Neural progenitor cell (in vitro differentiated cells): ENCODE results near the gene ZNF324. TPM values are rescaled to one million over a fixed set of nuclear protein-coding genes. Genes with fewer than 3 reads are reported as not detected.

ENCODE experiments used
- DNase-seq: peaks from one replicate; pipeline ENCODE4 v3.0.0-alpha.2; 2016; ENCODE audit warnings: low spot score
- H2AFZ ChIP-seq: fragments of 200-600 bp; sonication (generic); replicated peaks from 2 replicates; pipeline ENCODE4 v1.6.1; 2016; ENCODE audit warnings: antibody characterized with exemption
- H3F3A ChIP-seq: fragments of 200-600 bp; sonication (generic); 2 replicates; pipeline ENCODE4 v1.6.1; 2016; ENCODE audit warnings: antibody characterized with exemption, low read depth
- H3K27ac ChIP-seq: fragments of 200-600 bp; sonication (generic); 2 replicates; pipeline ENCODE4 v1.5.1; 2016; ENCODE audit warnings: mild to moderate bottlenecking
- H3K27me3 ChIP-seq: fragments of 200-600 bp; sonication (generic); 2 replicates; pipeline ENCODE4 v1.6.1; 2016; ENCODE audit warnings: mild to moderate bottlenecking, moderate library complexity
- H3K36me3 ChIP-seq: fragments of 200-600 bp; sonication (generic); 2 replicates; pipeline ENCODE4 v1.5.1; 2016
- H3K4me1 ChIP-seq: fragments of 200-600 bp; sonication (generic); 2 replicates; pipeline ENCODE4 v1.6.1; 2016; ENCODE audit warnings: mixed run types
- H3K4me2 ChIP-seq: fragments of 200-600 bp; sonication (generic); 2 replicates; pipeline ENCODE4 v1.6.1; 2016
- H3K4me3 ChIP-seq: fragments of 200-600 bp; sonication (generic); 2 replicates; pipeline ENCODE4 v1.5.1; 2016
- H3K79me2 ChIP-seq: fragments of 200-600 bp; sonication (generic); 2 replicates; pipeline ENCODE4 v1.6.1; 2016; ENCODE audit warnings: low read depth
- H3K9ac ChIP-seq: fragments of 200-600 bp; sonication (generic); 2 replicates; pipeline ENCODE4 v1.6.1; 2016
- H3K9me3 ChIP-seq: fragments of 200-600 bp; sonication (generic); 2 replicates; pipeline ENCODE4 v1.5.1; 2016; ENCODE audit warnings: low read depth
- H4K20me1 ChIP-seq: fragments of 200-600 bp; sonication (generic); 2 replicates; pipeline ENCODE4 v1.6.1; 2016; ENCODE audit warnings: low read depth
- H3K27ac Mint-ChIP-seq: 3 replicates; pipeline ENCODE4 v1.8.0; 2021; ENCODE audit warnings: mixed read lengths
- H3K27me3 Mint-ChIP-seq: 2 replicates; pipeline ENCODE4 v1.8.0; 2022; ENCODE audit warnings: low read depth, mild to moderate bottlenecking, inconsistent platforms, moderate library complexity, mixed read lengths; ENCODE audit not compliant: insufficient read depth
- H3K36me3 Mint-ChIP-seq: 3 replicates; pipeline ENCODE4 v1.8.0; 2021; ENCODE audit warnings: mixed read lengths
- H3K4me1 Mint-ChIP-seq: 3 replicates; pipeline ENCODE4 v1.8.0; 2021; ENCODE audit warnings: mixed read lengths
- H3K4me3 Mint-ChIP-seq: 3 replicates; pipeline ENCODE4 v1.8.0; 2021; ENCODE audit warnings: mild to moderate bottlenecking, moderate library complexity, mixed read lengths
- H3K9me3 Mint-ChIP-seq: 3 replicates; pipeline ENCODE4 v1.8.0; 2020; ENCODE audit warnings: mixed read lengths
- CTCF ChIP-seq: fragments of 200-600 bp; sonication (generic); IDR thresholded peaks from 2 replicates; pipeline ENCODE4 v1.5.1; 2017; ENCODE audit warnings: antibody characterized with exemption, mild to moderate bottlenecking
- EZH2 ChIP-seq: fragments of 200-600 bp; sonication (generic); IDR thresholded peaks from 2 replicates; pipeline ENCODE4 v1.6.1; 2017; ENCODE audit warnings: antibody characterized with exemption, mild to moderate bottlenecking, moderate library complexity
- EZH2phosphoT487 ChIP-seq: fragments of 200-600 bp; sonication (generic); IDR thresholded peaks from 2 replicates; pipeline ENCODE4 v1.6.1; 2017; ENCODE audit warnings: antibody characterized with exemption
- total RNA-seq: library from RNA; depleted of rRNA; stranded (reverse); fragments of >200 nt; gene quantifications from 2 replicates; pipeline ENCODE4 v1.2.3, GENCODE V29; 2015; ENCODE audit warnings: low replicate concordance

ZNF324 gene
- total RNA-seq, 1 donor from 2014 or later, result 4.2 TPM

DNA sequence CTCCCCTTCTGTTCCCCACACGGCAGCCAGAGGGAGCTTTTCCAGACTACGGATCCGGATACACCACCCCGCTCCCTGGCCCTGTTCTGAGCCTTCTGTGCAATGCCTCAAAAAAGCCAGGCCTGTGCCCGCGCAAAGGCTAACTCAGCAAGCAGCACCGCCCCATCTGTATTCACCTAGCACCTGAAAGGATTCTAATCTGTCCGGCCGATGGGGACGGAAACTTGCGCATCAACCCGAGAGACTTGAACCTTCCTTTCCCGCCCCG, 52.1 kb downstream of the ZNF324 start:
- peak overlapping the region; percentile 94 for H3K4me3 Mint-ChIP-seq
- H3K36me3 ChIP-seq, result no peaks in the 10 kb centered on the region
- H3K79me2 ChIP-seq, result peaks cover 49% of the 10 kb centered on the region
- DNase-seq, result peak; percentile 89
- H3K4me1 ChIP-seq, result peaks cover 16% of the 10 kb centered on the region
- peaks cover 60% of the 10 kb centered on the region for H3F3A ChIP-seq
- H3K4me1 Mint-ChIP-seq, result peaks cover 33% of the 10 kb centered on the region
- TF ChIP-seq CTCF (peak; percentile 55), EZH2phosphoT487 (no peak)
- H3K27me3 Mint-ChIP-seq, result peaks cover 12% of the 10 kb centered on the region
- peak overlapping the region; percentile 20 for H2AFZ ChIP-seq
- H3K27ac ChIP-seq, result peak overlapping the region; percentile 69
- H3K9me3 ChIP-seq, result no peaks in the 10 kb centered on the region
- no peaks in the 10 kb centered on the region for H3K9me3 Mint-ChIP-seq
- no peaks in the 10 kb centered on the region for H3K27me3 ChIP-seq
- peak overlapping the region; percentile 99 for H3K27ac Mint-ChIP-seq
- H3K4me3 ChIP-seq, result peak overlapping the region; percentile 54
- peak overlapping the region; percentile 56 for H3K9ac ChIP-seq
- peaks cover 4% of the 10 kb centered on the region for H4K20me1 ChIP-seq
- H3K36me3 Mint-ChIP-seq, result peaks cover 13% of the 10 kb centered on the region
- H3K4me2 ChIP-seq, result peak overlapping the region; percentile 87

- Histone ChIP-seq H3K9me3 (no peaks in the 10 kb centered on the region), H2AFZ (peak within 1 kb of the TSS; percentile 20), H3K36me3 (no peaks in the 10 kb centered on the region), H3K9ac (peak within 1 kb of the TSS; percentile 56), H3K27ac (peak within 1 kb of the TSS; percentile 69), H3K27me3 (no peaks in the 10 kb centered on the region), H3F3A (peaks cover 57% of the 10 kb centered on the region), H3K4me1 (peaks cover 11% of the 10 kb centered on the region), H3K79me2 (peaks cover 46% of the 10 kb centered on the region), H3K4me3 (peak within 1 kb of the TSS; percentile 54), H3K4me2 (peak within 1 kb of the TSS; percentile 87), H4K20me1 (peaks cover 3% of the 10 kb centered on the region)
- Mint-ChIP-seq H3K4me1 (peaks cover 33% of the 10 kb centered on the region), H3K27ac (peak within 1 kb of the TSS; percentile 99), H3K27me3 (peaks cover 12% of the 10 kb centered on the region), H3K36me3 (peaks cover 13% of the 10 kb centered on the region), H3K9me3 (no peaks in the 10 kb centered on the region), H3K4me3 (peak within 1 kb of the TSS; percentile 94)
- DNase-seq, result peak; percentile 95
- TF ChIP-seq EZH2, result peak; percentile 61
- TF ChIP-seq CTCF, result peak; percentile 74
- TF ChIP-seq EZH2phosphoT487, result peak; percentile 30
Observed at GRCh38 chr19:58519355-58520256, 52.7 kb downstream of the ZNF324 start, which contains the start of gene ZBTB45. ZBTB45 (minus strand) TSS chr19:58519810; CDS start chr19:58517673, 2,137 bp downstream.

- H3K36me3 ChIP-seq, result no peaks in the 10 kb centered on the region
- peaks cover 10% of the 10 kb centered on the region for H3K36me3 Mint-ChIP-seq
- no peaks in the 10 kb centered on the region for H3K9me3 Mint-ChIP-seq
- no peaks in the 10 kb centered on the region for H3K27me3 ChIP-seq
- H3K4me1 Mint-ChIP-seq, result peaks cover 33% of the 10 kb centered on the region
- H2AFZ ChIP-seq, result peak overlapping the region; percentile 20
- H3K4me3 ChIP-seq, result peak overlapping the region; percentile 54
- peak overlapping the region; percentile 99 for H3K27ac Mint-ChIP-seq
- H3K4me1 ChIP-seq, result peaks cover 11% of the 10 kb centered on the region
- TF ChIP-seq EZH2 (no peak), EZH2phosphoT487 (no peak), CTCF (no peak)
- peak overlapping the region; percentile 69 for H3K27ac ChIP-seq
- peak overlapping the region; percentile 56 for H3K9ac ChIP-seq
- H3K4me3 Mint-ChIP-seq, result peak overlapping the region; percentile 94
- H3K79me2 ChIP-seq, result peaks cover 40% of the 10 kb centered on the region
- no peak for DNase-seq
- peaks cover 12% of the 10 kb centered on the region for H3K27me3 Mint-ChIP-seq
- peak overlapping the region; percentile 87 for H3K4me2 ChIP-seq
- peaks cover 51% of the 10 kb centered on the region for H3F3A ChIP-seq
- no peaks in the 10 kb centered on the region for H3K9me3 ChIP-seq
- no peaks in the 10 kb centered on the region for H4K20me1 ChIP-seq
Observed at GRCh38 chr19:58520257-58520599, 53.3 kb downstream of the ZNF324 start.
